Nephron (organoid): ENCODE results near the gene TMA7B.

Source experiments
- H3K27ac Mint-ChIP-seq, 3 experiments: 2 replicates each; pipeline ENCODE4 v1.8.0; 2020; ENCODE audit warnings: mixed read lengths in 3 of 3, mild to moderate bottlenecking in 2 of 3, moderate library complexity in 1 of 3
- H3K27me3 Mint-ChIP-seq: 2 replicates; pipeline ENCODE4 v1.8.0; 2021; ENCODE audit warnings: low read depth, mild to moderate bottlenecking, moderate library complexity, mixed read lengths
- H3K36me3 Mint-ChIP-seq: 2 replicates; pipeline ENCODE4 v1.8.0; 2020; ENCODE audit warnings: low read depth, mixed read lengths
- H3K4me1 Mint-ChIP-seq: 2 replicates; pipeline ENCODE4 v1.8.0; 2020; ENCODE audit warnings: mixed read lengths
- H3K4me3 Mint-ChIP-seq, 3 experiments: 2 replicates each; pipeline ENCODE4 v1.8.0; 2020; ENCODE audit warnings: mild to moderate bottlenecking in 3 of 3, mixed read lengths in 3 of 3, moderate library complexity in 2 of 3
- H3K9me3 Mint-ChIP-seq: 2 replicates; pipeline ENCODE4 v1.8.0; 2020; ENCODE audit warnings: mixed read lengths
- TF ChIP-seq, protein P1 (sequence below), 3 experiments: fragments of 200-600 bp; sonication (generic); IDR thresholded peaks; one replicate each; pipeline ENCODE4 v1.5.0; 2021; ENCODE audit warnings: antibody characterized with exemption in 3 of 3; ENCODE audit not compliant: unreplicated experiment in 3 of 3

Gene TMA7B

DNA sequence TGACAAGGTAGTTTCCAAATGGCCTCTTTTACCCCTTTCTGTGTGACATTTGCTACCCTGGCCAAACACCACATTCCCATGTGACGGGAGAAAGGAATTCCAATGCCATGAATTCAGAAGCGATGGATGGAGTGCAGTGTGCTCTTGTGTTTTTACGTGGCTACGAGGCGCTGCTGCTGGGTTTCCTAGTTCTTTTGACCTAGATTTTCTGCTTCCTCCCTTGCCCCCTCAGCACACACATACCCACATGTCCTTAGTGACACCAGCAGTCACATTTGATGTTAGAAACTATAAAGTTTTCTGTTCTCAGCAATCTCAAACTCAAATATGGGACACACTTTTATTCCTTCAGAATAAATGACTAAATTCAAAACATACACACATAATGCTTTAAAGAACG is 7.8 kb upstream of the TMA7B start:
- Mint-ChIP-seq H3K27ac (no peak overlapping the region), H3K9me3 (no peaks in the 10 kb centered on the region), H3K27me3 (peaks cover 2% of the 10 kb centered on the region), H3K4me1 (peaks cover 58% of the 10 kb centered on the region), H3K36me3 (no peaks in the 10 kb centered on the region), H3K4me3 (no peak overlapping the region)
- TF ChIP-seq, protein P1, sequence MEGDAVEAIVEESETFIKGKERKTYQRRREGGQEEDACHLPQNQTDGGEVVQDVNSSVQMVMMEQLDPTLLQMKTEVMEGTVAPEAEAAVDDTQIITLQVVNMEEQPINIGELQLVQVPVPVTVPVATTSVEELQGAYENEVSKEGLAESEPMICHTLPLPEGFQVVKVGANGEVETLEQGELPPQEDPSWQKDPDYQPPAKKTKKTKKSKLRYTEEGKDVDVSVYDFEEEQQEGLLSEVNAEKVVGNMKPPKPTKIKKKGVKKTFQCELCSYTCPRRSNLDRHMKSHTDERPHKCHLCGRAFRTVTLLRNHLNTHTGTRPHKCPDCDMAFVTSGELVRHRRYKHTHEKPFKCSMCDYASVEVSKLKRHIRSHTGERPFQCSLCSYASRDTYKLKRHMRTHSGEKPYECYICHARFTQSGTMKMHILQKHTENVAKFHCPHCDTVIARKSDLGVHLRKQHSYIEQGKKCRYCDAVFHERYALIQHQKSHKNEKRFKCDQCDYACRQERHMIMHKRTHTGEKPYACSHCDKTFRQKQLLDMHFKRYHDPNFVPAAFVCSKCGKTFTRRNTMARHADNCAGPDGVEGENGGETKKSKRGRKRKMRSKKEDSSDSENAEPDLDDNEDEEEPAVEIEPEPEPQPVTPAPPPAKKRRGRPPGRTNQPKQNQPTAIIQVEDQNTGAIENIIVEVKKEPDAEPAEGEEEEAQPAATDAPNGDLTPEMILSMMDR (IDR thresholded peaks at IDR 0.05; ENCODE audit: unreplicated experiment in 3 of 3), result no peak

DNA sequence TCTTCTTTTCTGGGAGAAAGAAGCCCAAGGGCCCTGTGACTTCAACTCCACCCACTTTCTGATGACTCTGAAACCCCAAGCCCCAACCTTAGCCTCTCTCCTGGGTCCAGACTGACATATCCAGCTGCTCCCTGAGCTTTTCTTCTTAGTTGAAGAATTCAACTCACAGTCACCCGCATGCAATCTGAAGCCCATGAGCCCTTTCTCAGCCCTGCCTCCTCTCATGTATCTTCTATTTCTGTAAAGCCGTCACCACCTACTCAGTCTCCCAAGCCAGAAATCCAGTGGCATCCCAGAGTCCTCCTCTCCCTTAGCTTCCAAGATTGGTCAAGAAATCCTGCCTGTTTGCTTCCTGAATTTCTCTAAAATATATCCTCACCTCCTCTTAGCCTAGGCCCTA is 7.1 kb upstream of the TMA7B start:
- Mint-ChIP-seq H3K36me3 (no peaks in the 10 kb centered on the region), H3K27me3 (peaks cover 3% of the 10 kb centered on the region), H3K27ac (peak overlapping the region in 2 of 3 experiments; percentile 66), H3K9me3 (no peaks in the 10 kb centered on the region), H3K4me3 (peak overlapping the region in 2 of 3 experiments; percentile 6 to 11), H3K4me1 (peaks cover 60% of the 10 kb centered on the region)
- TF ChIP-seq, protein P1 (IDR thresholded peaks at IDR 0.05; ENCODE audit: unreplicated experiment in 3 of 3), result no peak

DNA sequence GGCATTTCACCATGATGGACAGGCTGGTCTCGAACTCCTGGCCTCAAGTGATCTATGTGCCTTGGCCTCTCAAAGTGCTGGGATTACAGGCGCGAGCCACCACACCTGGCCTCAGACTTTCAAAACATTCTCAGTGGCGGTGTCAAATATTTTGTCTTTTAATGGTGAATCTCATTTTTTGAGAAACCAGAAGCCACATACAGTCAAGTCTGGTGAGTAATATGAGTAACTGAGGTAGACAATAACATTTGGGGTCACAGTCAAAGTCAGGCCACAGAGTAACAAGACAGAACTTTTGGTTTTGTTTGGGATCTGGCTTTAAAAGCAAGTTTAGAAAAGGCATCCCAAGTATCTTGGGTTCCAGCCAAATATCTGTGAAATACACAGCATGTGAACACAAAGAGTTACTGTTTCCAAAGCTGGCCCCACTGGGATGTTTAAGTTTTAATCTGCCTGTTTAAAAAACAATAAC is 5.6 kb upstream of the TMA7B start:
- Mint-ChIP-seq H3K4me1 (peaks cover 62% of the 10 kb centered on the region), H3K27me3 (peaks cover 19% of the 10 kb centered on the region), H3K27ac (peak overlapping the region; percentile 15 to 61 (median 60)), H3K4me3 (no peak overlapping the region), H3K36me3 (no peaks in the 10 kb centered on the region), H3K9me3 (no peaks in the 10 kb centered on the region)
- TF ChIP-seq, protein P1 (IDR thresholded peaks at IDR 0.05; ENCODE audit: unreplicated experiment in 3 of 3), result no peak

DNA sequence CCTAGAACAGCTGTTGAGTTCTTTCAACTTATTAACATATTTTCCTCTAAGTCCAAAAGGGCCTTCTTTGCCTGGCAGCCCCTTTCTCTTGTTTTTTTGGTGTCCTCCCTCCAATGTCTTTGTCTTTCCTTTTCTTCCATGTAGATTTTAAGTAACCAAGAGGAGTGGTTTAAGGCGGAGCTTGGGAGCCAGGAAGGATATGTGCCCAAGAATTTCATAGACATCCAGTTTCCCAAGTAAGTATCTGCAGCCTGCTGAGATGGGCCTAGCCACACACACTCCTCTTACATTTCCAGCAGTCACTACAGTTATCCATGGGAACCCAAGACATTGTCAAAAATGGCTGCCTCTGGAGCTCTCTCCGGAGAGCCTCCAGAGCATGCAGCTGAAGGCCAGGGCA is 4.5 kb upstream of the TMA7B start:
- peaks cover 59% of the 10 kb centered on the region for H3K4me1 Mint-ChIP-seq
- TF ChIP-seq, protein P1 (IDR thresholded peaks at IDR 0.05; ENCODE audit: unreplicated experiment in 3 of 3), result no peak
- H3K27ac Mint-ChIP-seq, result peak overlapping the region; percentile 15 to 61 (median 29)
- H3K9me3 Mint-ChIP-seq, result no peaks in the 10 kb centered on the region
- H3K27me3 Mint-ChIP-seq, result peaks cover 26% of the 10 kb centered on the region
- no peak overlapping the region for H3K4me3 Mint-ChIP-seq
- no peaks in the 10 kb centered on the region for H3K36me3 Mint-ChIP-seq

DNA sequence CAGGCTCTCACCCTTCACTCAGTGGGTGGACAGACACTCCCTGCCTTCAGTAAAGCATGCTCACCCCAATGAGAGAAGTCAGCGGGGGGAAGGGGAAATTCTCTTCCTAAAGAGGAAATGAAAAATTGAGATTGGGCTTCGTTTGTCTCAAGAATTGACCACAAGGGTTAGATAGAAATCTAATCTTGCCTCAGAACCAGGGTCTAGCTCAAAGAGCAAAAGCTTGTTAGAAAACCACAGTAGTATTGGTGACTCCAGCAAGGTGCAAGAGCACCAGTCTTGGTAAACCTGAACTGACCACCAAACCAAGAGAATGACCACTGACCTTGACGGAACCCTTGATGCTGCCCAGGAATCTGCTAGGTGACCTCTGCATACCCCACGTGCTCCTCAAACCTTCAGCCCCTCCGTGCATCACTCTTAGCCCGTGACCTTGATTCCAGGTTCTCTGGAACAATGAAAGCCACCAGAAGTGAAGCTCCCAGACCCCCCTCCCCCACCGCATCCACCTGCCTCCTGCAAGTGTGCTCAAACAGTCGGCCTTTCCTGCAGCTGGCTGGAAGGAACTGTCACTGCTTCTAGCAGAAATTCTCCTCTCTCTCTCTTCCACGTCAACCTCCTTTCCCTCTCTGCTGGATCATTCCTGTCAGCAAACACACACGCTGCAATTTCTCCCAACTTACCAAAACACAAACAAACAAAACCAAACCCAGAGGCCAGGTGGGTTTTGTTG is 3.1 kb upstream of the TMA7B start:
- no peaks in the 10 kb centered on the region for H3K9me3 Mint-ChIP-seq
- TF ChIP-seq, protein P1 (IDR thresholded peaks at IDR 0.05; ENCODE audit: unreplicated experiment in 3 of 3), result no peak

More for the DNA sequence above, 3.1 kb upstream of the TMA7B start:
- H3K27ac Mint-ChIP-seq, result peak overlapping the region in 1 of 3 experiments; percentile 18
- H3K36me3 Mint-ChIP-seq, result no peaks in the 10 kb centered on the region
- H3K4me1 Mint-ChIP-seq, result peaks cover 53% of the 10 kb centered on the region
- no peak overlapping the region for H3K4me3 Mint-ChIP-seq
- peaks cover 26% of the 10 kb centered on the region for H3K27me3 Mint-ChIP-seq
